Measurements from ENCODE around the gene ANKFN1. TPM values are rescaled to one million over a fixed set of nuclear protein-coding genes. Genes with fewer than 3 reads are reported as not detected.

The ANKFN1 gene
- total RNA-seq, 1 donor from 2014 or later, result not detected

- Mint-ChIP-seq H3K4me1 (ENCODE audit: low read depth) (no peaks in the 10 kb centered on the region), H3K36me3 (ENCODE audit: insufficient read depth) (no peaks in the 10 kb centered on the region), H3K27me3 (peaks cover 17% of the 10 kb centered on the region), H3K27ac (no peak overlapping the region), H3K4me3 (ENCODE audit: low read depth) (no peak overlapping the region), H3K9me3 (ENCODE audit: low read depth) (no peaks in the 10 kb centered on the region)
- DNase-seq (ENCODE audit: low spot score, unreplicated experiment), result no peak
- TF ChIP-seq CTCF (IDR thresholded peaks at IDR 0.05; ENCODE audit: unreplicated experiment), result no peak
Observed at GRCh38 chr17:56292578-56292977, 139.3 kb downstream of the ANKFN1 start.

GRCh38 chr17:56297184-56297583 is 143.9 kb downstream of the ANKFN1 start:
- Mint-ChIP-seq H3K4me1 (ENCODE audit: low read depth) (no peaks in the 10 kb centered on the region), H3K4me3 (ENCODE audit: low read depth) (no peak overlapping the region), H3K27ac (no peak overlapping the region), H3K27me3 (peaks cover 34% of the 10 kb centered on the region), H3K9me3 (ENCODE audit: low read depth) (no peaks in the 10 kb centered on the region), H3K36me3 (ENCODE audit: insufficient read depth) (no peaks in the 10 kb centered on the region)
- TF ChIP-seq CTCF (IDR thresholded peaks at IDR 0.05; ENCODE audit: unreplicated experiment), result no peak
- no peak for DNase-seq (ENCODE audit: low spot score, unreplicated experiment)

GRCh38 chr17:56298846-56299245 is 145.6 kb downstream of the ANKFN1 start:
- no peak overlapping the region for H3K4me3 Mint-ChIP-seq (ENCODE audit: low read depth)
- no peak for DNase-seq (ENCODE audit: low spot score, unreplicated experiment)
- no peaks in the 10 kb centered on the region for H3K36me3 Mint-ChIP-seq (ENCODE audit: insufficient read depth)
- H3K27ac Mint-ChIP-seq, result no peak overlapping the region
- no peaks in the 10 kb centered on the region for H3K4me1 Mint-ChIP-seq (ENCODE audit: low read depth)
- no peak for TF ChIP-seq CTCF (IDR thresholded peaks at IDR 0.05; ENCODE audit: unreplicated experiment)
- peaks cover 32% of the 10 kb centered on the region for H3K27me3 Mint-ChIP-seq
- H3K9me3 Mint-ChIP-seq (ENCODE audit: low read depth), result no peaks in the 10 kb centered on the region

- Mint-ChIP-seq H3K4me1 (ENCODE audit: low read depth) (no peaks in the 10 kb centered on the region), H3K27ac (no peak overlapping the region), H3K27me3 (peaks cover 32% of the 10 kb centered on the region), H3K9me3 (ENCODE audit: low read depth) (no peaks in the 10 kb centered on the region), H3K36me3 (ENCODE audit: insufficient read depth) (no peaks in the 10 kb centered on the region), H3K4me3 (ENCODE audit: low read depth) (no peak overlapping the region)
- TF ChIP-seq CTCF (IDR thresholded peaks at IDR 0.05; ENCODE audit: unreplicated experiment), result no peak
- DNase-seq (ENCODE audit: low spot score, unreplicated experiment), result no peak
Observed at GRCh38 chr17:56300144-56300543, 146.9 kb downstream of the ANKFN1 start.

GRCh38 chr17:56305007-56305406 is 151.7 kb downstream of the ANKFN1 start:
- TF ChIP-seq CTCF (IDR thresholded peaks at IDR 0.05; ENCODE audit: unreplicated experiment), result no peak
- H3K9me3 Mint-ChIP-seq (ENCODE audit: low read depth), result no peaks in the 10 kb centered on the region
- no peak for DNase-seq (ENCODE audit: low spot score, unreplicated experiment)
- no peaks in the 10 kb centered on the region for H3K4me1 Mint-ChIP-seq (ENCODE audit: low read depth)
- no peak overlapping the region for H3K27ac Mint-ChIP-seq
- H3K36me3 Mint-ChIP-seq (ENCODE audit: insufficient read depth), result no peaks in the 10 kb centered on the region
- no peak overlapping the region for H3K4me3 Mint-ChIP-seq (ENCODE audit: low read depth)
- peaks cover 17% of the 10 kb centered on the region for H3K27me3 Mint-ChIP-seq
